ENCODE data around the gene FKBP2. TPM values are rescaled to one million over a fixed set of nuclear protein-coding genes. Genes with fewer than 3 reads are reported as not detected.
A peak's percentile ranks its signal among the peaks of the same experiment; 100 is the strongest.

FKBP2 gene
- polyA plus RNA-seq, 1 donor (not counting 4 experiments of a cell fraction or from before 2014, with no cell fraction given) = 40.3 TPM

DNA sequence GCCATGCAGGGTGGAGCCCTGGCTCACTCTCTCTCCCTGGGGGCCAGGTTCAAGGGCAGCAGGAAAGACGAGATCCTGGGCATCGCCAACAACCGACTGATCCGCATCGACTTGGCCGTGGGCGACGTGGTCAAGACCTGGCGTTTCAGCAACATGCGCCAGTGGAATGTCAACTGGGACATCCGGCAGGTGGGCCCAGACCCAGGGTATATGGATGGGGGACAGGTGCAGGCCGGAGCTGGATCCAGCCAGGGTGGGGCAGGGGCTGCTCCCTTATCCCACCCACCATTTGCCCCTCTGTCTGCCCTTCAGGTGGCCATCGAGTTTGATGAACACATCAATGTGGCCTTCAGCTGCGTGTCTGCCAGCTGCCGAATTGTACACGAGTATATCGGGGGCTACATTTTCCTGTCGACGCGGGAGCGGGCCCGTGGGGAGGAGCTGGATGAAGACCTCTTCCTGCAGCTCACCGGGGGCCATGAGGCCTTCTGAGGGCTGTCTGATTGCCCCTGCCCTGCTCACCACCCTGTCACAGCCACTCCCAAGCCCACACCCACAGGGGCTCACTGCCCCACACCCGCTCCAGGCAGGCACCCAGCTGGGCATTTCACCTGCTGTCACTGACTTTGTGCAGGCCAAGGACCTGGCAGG lies 17.8 kb upstream of the FKBP2 start:
- FAIRE-seq = no peak
- dilution Hi-C loops (cut with MboI; ENCODE audit: extremely low pct_ligation_motif_present, low sequenced_read_pairs) = no loop called here
- H3K9me3 ChIP-seq (ENCODE audit: control insufficient read depth, low read depth, low read length) = no peaks in the 10 kb centered on the region

DNA sequence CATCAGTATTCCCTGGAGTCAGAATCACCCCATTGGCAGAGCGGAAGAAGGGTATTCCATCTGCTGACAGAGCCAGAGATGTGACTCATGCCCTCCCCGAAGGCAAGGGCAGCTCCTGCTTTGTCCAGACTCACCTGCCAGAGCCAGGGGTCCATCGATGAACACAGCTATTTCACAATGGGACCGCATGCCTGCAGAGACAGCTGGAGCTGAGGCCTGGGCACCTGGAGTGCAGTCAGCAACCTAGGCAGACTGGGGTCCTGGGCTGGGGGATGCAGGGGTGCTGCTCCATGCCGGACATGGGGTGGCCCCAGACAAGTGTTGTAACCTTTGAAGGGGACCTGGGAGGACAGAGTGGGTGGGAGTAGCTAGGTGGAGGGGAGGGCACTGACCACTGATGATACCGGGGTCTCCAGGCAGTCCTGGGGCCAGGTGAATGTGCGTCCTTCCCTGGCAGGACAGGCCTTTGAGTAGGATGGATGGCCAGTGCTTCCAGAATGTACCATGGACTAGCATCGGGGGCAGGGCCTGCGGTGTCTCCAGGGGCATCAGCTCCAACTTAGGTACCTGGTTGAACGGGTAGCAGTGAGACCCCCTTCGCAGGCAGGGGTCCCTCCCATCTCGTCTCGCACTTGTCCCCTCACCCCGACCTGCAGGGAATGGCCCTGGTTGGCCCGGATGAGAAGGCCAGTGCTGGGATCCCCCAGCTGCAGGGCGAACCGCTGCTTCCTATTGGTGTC lies 16.6 kb upstream of the FKBP2 start:
- dilution Hi-C loops (cut with MboI; ENCODE audit: extremely low pct_ligation_motif_present, low sequenced_read_pairs) = no loop called here
- peaks cover 2 to 4% of the 10 kb centered on the region in 2 experiments for H3K36me3 ChIP-seq (ENCODE audit: control insufficient read depth in 2 of 2, extremely low read depth in 1 of 2, insufficient read depth in 2 of 2, low read length in 2 of 2)
- H2AFZ ChIP-seq (ENCODE audit: control insufficient read depth, low read length) = no peak overlapping the region
- no peak overlapping the region for H3K4me3 ChIP-seq (ENCODE audit: control insufficient read depth in 2 of 3, extremely low read depth in 1 of 3, insufficient read depth in 2 of 3, low read depth in 1 of 3, low read length in 3 of 3)
- no peak overlapping the region for H3K27ac ChIP-seq (ENCODE audit: control insufficient read depth, insufficient read depth, low read length)
- no peak for TF ChIP-seq EZH2 (IDR thresholded peaks at IDR 0.05; ENCODE audit: low read length)
- TF ChIP-seq, protein P1, sequence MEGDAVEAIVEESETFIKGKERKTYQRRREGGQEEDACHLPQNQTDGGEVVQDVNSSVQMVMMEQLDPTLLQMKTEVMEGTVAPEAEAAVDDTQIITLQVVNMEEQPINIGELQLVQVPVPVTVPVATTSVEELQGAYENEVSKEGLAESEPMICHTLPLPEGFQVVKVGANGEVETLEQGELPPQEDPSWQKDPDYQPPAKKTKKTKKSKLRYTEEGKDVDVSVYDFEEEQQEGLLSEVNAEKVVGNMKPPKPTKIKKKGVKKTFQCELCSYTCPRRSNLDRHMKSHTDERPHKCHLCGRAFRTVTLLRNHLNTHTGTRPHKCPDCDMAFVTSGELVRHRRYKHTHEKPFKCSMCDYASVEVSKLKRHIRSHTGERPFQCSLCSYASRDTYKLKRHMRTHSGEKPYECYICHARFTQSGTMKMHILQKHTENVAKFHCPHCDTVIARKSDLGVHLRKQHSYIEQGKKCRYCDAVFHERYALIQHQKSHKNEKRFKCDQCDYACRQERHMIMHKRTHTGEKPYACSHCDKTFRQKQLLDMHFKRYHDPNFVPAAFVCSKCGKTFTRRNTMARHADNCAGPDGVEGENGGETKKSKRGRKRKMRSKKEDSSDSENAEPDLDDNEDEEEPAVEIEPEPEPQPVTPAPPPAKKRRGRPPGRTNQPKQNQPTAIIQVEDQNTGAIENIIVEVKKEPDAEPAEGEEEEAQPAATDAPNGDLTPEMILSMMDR (optimal IDR thresholded peaks at IDR 0.05 in 1 of 3, IDR thresholded peaks at IDR 0.05 in 1 of 3, conservative IDR thresholded peaks at IDR 0.05 in 1 of 3; ENCODE audit: extremely low read depth in 1 of 3, insufficient read depth in 2 of 3, low read length in 3 of 3) = no peak
- H3K9me1 ChIP-seq (ENCODE audit: control insufficient read depth, extremely low read depth, insufficient read depth, low read length) = no peaks in the 10 kb centered on the region
- H3K79me2 ChIP-seq (ENCODE audit: control insufficient read depth, insufficient read depth, low read length) = peaks cover 18% of the 10 kb centered on the region
- DNase-seq (ENCODE audit: low read depth, low spot score) (no peak), FAIRE-seq (no peak)
- H3K4me1 ChIP-seq (ENCODE audit: control insufficient read depth, extremely low read depth, insufficient read depth, low read length) = peaks cover 29% of the 10 kb centered on the region
- no peaks in the 10 kb centered on the region for H3K27me3 ChIP-seq (ENCODE audit: control insufficient read depth, extremely low read depth, insufficient read depth, low read length)
- H3K9me3 ChIP-seq (ENCODE audit: control insufficient read depth, low read depth, low read length) = no peaks in the 10 kb centered on the region
- peak overlapping the region; percentile 27 for H3K4me2 ChIP-seq (ENCODE audit: control insufficient read depth, extremely low read depth, insufficient read depth, low read depth, low read length)
- no peak overlapping the region for H3K9ac ChIP-seq (ENCODE audit: control insufficient read depth, extremely low read depth, insufficient read depth, low read length)
- H4K20me1 ChIP-seq (ENCODE audit: control insufficient read depth, extremely low read depth, insufficient read depth, low read length) = no peaks in the 10 kb centered on the region

More for the DNA sequence above, 17.8 kb upstream of the FKBP2 start:
- Histone ChIP-seq H3K4me3 (ENCODE audit: control insufficient read depth in 2 of 3, extremely low read depth in 1 of 3, insufficient read depth in 2 of 3, low read depth in 1 of 3, low read length in 3 of 3) (no peak overlapping the region), H3K27me3 (ENCODE audit: control insufficient read depth, extremely low read depth, insufficient read depth, low read length) (no peaks in the 10 kb centered on the region), H3K9ac (ENCODE audit: control insufficient read depth, extremely low read depth, insufficient read depth, low read length) (no peak overlapping the region), H3K4me1 (ENCODE audit: control insufficient read depth, extremely low read depth, insufficient read depth, low read length) (peaks cover 29% of the 10 kb centered on the region), H3K79me2 (ENCODE audit: control insufficient read depth, insufficient read depth, low read length) (peaks cover 18% of the 10 kb centered on the region), H3K27ac (ENCODE audit: control insufficient read depth, insufficient read depth, low read length) (no peak overlapping the region), H4K20me1 (ENCODE audit: control insufficient read depth, extremely low read depth, insufficient read depth, low read length) (no peaks in the 10 kb centered on the region), H3K36me3 (ENCODE audit: control insufficient read depth in 2 of 2, extremely low read depth in 1 of 2, insufficient read depth in 2 of 2, low read length in 2 of 2) (peaks cover 2 to 4% of the 10 kb centered on the region in 2 experiments), H2AFZ (ENCODE audit: control insufficient read depth, low read length) (no peak overlapping the region), H3K4me2 (ENCODE audit: control insufficient read depth, extremely low read depth, insufficient read depth, low read depth, low read length) (no peak overlapping the region), H3K9me1 (ENCODE audit: control insufficient read depth, extremely low read depth, insufficient read depth, low read length) (no peaks in the 10 kb centered on the region)
- DNase-seq (ENCODE audit: low read depth, low spot score) = no peak
- TF ChIP-seq, protein P1 (optimal IDR thresholded peaks at IDR 0.05 in 1 of 3, IDR thresholded peaks at IDR 0.05 in 1 of 3, conservative IDR thresholded peaks at IDR 0.05 in 1 of 3; ENCODE audit: extremely low read depth in 1 of 3, insufficient read depth in 2 of 3, low read length in 3 of 3) = no peak
- no peak for TF ChIP-seq EZH2 (IDR thresholded peaks at IDR 0.05; ENCODE audit: low read length)

Data from keratinocyte (primary cell).